ENCODE results near the gene SRRM3. TPM values are rescaled to one million over a fixed set of nuclear protein-coding genes. Genes with fewer than 3 reads are reported as not detected.
"Not testable (repeated sequence)": the region's sequence is repeated elsewhere in the genome, so short reads cannot be mapped to it uniquely, and the experiment has no call there.

The SRRM3 gene
- total and polyA plus RNA-seq, 3 donors from 2014 or later: 7.8 to 8.4 (median 8.3) TPM

DNA sequence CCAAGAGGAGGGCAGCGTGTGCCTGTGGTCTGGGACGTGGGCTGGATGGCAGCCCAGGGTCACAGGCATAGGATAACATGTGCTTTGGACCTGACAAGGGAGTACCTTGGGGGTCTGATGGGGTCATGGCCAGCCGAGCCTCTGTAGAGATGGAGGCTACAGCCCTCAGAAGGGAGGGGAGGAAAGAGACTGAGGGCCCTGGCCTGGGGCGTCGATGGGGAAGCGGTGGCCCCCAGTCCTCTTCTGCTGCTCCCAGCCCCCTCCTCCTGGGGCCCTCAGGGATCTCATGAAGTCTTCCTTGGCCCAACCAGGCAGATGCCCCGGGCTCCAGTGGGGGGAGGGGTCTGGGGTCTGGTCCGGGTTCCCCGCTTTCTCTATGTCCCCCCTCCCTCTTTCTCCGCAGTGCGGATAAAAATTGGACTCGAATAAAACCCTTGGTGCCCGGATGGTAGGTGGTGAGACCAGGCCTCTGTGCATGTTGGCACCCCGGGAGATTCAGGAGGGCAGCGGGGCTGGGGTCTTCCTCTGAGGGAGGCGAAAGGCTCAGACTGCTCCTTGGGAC is 85.2 kb downstream of the SRRM3 start:
- Histone ChIP-seq H3K4me1 (peaks cover 8% of the 10 kb centered on the region), H3K27ac (no peak overlapping the region), H3K36me3 (ENCODE audit: low read depth, missing control alignments) (no peaks in the 10 kb centered on the region), H3K27me3 (no peaks in the 10 kb centered on the region), H3K9me3 (no peaks in the 10 kb centered on the region), H3K4me3 (no peak overlapping the region)
- 85 to 89% methylated on average over 13 to 16 of the region's 16 CpGs for WGBS, 2 donors
- intact Hi-C loops (cut with DNase I; ENCODE audit: low total_unique reads): no loop called here
- TF ChIP-seq, protein P1, sequence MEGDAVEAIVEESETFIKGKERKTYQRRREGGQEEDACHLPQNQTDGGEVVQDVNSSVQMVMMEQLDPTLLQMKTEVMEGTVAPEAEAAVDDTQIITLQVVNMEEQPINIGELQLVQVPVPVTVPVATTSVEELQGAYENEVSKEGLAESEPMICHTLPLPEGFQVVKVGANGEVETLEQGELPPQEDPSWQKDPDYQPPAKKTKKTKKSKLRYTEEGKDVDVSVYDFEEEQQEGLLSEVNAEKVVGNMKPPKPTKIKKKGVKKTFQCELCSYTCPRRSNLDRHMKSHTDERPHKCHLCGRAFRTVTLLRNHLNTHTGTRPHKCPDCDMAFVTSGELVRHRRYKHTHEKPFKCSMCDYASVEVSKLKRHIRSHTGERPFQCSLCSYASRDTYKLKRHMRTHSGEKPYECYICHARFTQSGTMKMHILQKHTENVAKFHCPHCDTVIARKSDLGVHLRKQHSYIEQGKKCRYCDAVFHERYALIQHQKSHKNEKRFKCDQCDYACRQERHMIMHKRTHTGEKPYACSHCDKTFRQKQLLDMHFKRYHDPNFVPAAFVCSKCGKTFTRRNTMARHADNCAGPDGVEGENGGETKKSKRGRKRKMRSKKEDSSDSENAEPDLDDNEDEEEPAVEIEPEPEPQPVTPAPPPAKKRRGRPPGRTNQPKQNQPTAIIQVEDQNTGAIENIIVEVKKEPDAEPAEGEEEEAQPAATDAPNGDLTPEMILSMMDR (IDR thresholded peaks at IDR 0.05): no peak
- no peak for TF ChIP-seq POLR2A (IDR thresholded peaks at IDR 0.05)
- no peak for DNase-seq

DNA sequence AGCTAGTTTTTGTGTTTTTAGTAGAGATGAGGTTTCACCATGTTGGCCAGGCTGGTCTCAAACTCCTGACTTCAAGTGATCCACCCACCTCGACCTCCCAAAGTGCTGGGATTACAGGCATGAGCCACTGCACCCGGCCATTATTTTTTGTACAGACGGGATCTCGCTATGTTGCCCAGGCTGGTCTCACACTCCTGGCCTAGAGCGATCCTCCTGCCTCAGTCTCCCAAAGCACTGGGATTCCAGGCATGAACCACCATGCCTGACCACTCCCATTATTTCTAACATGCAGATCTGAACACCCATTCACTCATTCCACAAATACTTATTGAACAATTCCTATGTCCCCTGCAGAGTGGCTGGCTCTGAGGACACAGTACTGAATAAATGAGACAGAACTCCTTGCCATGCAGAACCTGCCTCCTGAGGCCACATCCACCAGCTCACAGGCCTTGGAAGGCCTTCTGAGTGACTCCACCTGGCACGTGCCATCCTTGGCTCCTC is 89.2 kb downstream of the SRRM3 start:
- 87 to 94% methylated on average over 6 of the region's 6 CpGs for WGBS, 2 donors
- peaks cover 18% of the 10 kb centered on the region for H3K4me1 ChIP-seq
- H3K9me3 ChIP-seq; H3K4me3 ChIP-seq; intact Hi-C loops (cut with DNase I; ENCODE audit: low total_unique reads); DNase-seq; H3K27me3 ChIP-seq; H3K36me3 ChIP-seq (ENCODE audit: low read depth, missing control alignments): not testable (repeated sequence)
- peak overlapping the region in 1 of 2 donors; percentile 96 for H3K27ac ChIP-seq

DNA sequence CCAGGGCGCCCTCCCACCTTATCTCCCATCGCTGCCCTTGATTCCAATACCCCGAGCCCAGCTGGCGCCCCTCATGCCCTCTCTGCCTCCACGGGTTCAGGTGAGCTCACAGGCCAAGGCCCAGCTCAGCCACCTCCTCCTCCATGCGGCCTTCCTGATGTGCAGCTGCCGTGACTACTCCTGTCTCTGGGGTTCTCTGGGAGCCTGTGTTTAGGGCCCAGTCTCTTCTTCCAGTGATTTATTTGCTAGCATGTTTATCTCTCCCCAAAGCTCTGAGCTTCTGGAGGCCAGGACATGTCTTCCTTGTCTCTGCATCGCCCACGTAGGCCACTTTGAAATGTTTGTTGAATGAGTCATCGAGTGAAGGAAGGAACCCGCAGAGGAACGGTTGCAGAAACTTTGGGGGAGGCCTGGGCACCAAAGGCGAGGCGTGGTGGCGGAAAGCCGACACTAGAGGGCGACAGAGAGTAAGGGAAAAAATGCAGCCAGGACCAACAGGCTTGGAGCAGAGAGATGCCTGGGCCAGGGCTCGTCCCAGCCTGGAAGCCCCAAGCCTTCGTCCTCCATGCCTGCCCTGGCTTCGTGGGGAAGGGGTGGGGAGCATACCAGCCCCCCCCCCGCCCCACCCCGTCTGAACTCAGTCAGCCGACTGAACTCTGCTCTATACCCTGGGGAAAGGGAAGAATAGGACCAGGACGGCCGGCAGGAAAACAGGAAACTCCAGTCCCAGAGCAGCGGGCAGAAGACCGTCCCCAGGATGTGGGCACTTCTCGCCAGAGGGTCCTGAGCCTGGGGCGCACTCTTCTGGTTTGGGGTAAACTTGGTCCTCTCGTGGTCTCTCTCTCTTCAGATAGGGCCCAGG is 89.9 kb downstream of the SRRM3 start:
- WGBS, 2 donors: 23 to 31% methylated on average over 22 to 30 of the region's 30 CpGs

DNA sequence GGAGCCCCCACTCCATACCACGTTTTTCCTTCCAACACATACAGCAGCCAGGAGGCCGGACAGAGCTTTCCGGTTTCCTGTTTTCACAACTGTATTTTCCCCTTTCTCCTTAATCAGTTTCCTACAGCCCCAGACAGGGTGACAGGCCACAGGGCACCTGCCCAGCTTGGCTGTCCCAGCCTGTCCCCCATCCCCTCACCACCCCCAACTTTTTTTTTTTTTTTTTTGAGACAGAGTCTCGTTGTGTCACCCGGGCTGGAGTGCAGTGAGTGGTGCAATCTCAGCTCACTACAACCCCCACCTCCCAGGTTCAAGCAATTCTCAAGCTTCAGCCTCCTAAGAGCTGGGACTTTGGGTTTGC is 90.5 kb downstream of the SRRM3 start:
- H3K27me3 ChIP-seq: no peaks in the 10 kb centered on the region
- H3K36me3 ChIP-seq (ENCODE audit: low read depth, missing control alignments): no peaks in the 10 kb centered on the region
- peak overlapping the region; percentile 96 to 99 for H3K27ac ChIP-seq
- H3K4me3 ChIP-seq: no peak overlapping the region
- H3K4me1 ChIP-seq: peaks cover 18% of the 10 kb centered on the region
- H3K9me3 ChIP-seq: no peaks in the 10 kb centered on the region
- intact Hi-C loops (cut with DNase I; ENCODE audit: low total_unique reads): no loop called here
- DNase-seq: no peak
- 39 to 46% methylated on average over 5 of the region's 5 CpGs for WGBS, 2 donors
- TF ChIP-seq, protein P1 (IDR thresholded peaks at IDR 0.05): no peak
- no peak for TF ChIP-seq POLR2A (IDR thresholded peaks at IDR 0.05)

More for the DNA sequence above, 89.9 kb downstream of the SRRM3 start:
- no peaks in the 10 kb centered on the region for H3K27me3 ChIP-seq
- TF ChIP-seq, protein P1 (IDR thresholded peaks at IDR 0.05): peak; percentile 97 to 99 (median 97)
- TF ChIP-seq POLR2A (IDR thresholded peaks at IDR 0.05): no peak
- H3K4me3 ChIP-seq: no peak overlapping the region
- intact Hi-C loops (cut with DNase I; ENCODE audit: low total_unique reads): no loop called here
- peak; percentile 91 for DNase-seq
- H3K27ac ChIP-seq: peak overlapping the region; percentile 96 to 99
- H3K4me1 ChIP-seq: peaks cover 18% of the 10 kb centered on the region
- no peaks in the 10 kb centered on the region for H3K9me3 ChIP-seq
- H3K36me3 ChIP-seq (ENCODE audit: low read depth, missing control alignments): no peaks in the 10 kb centered on the region

DNA sequence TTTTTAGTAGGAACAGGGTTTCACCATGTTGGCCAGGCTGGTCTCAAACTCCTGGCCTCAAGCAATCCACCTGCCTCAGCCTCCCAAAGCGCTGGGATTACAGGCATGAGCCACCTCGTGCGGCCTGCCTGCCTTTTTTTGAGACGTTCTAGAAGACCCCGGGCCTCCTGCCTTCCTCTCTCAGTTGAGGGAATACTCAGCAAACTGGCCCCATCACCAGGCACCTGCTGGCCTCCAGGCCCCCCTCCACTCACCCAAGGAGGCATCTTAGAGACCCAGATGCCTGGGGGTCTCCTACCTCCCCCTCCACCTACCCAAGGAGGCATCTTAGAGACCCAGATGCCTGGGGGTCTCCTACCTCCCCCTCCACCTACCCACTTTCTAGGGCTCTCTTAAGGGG is 91.2 kb downstream of the SRRM3 start:
- intact Hi-C loops (cut with DNase I; ENCODE audit: low total_unique reads); H3K36me3 ChIP-seq (ENCODE audit: low read depth, missing control alignments); H3K4me3 ChIP-seq; DNase-seq; H3K27me3 ChIP-seq; H3K9me3 ChIP-seq: not testable (repeated sequence)
- H3K4me1 ChIP-seq: peaks cover 22% of the 10 kb centered on the region
- H3K27ac ChIP-seq: peak overlapping the region; percentile 96 to 99
- 90% methylated on average over 5 of the region's 5 CpGs; no CpG with 5 or more reads in 1 of the 2 donors for WGBS, 2 donors
